Measurements from ENCODE around the gene RPL7A. TPM values are rescaled to one million over a fixed set of nuclear protein-coding genes. Genes with fewer than 3 reads are reported as not detected.
A peak's percentile ranks its signal among the peaks of the same experiment; 100 is the strongest.

Gene RPL7A
- total RNA-seq, 1 experiment from 2014 or later = 904 TPM

GRCh38 chr9:133335924-133336811 is 11.8 kb upstream of the RPL7A start, which contains the start of gene SURF6:
Gene SURF6 (minus strand): TSS chr9:133336188. CDS start chr9:133336132, 56 bp downstream.
- Mint-ChIP-seq H3K27ac (ENCODE audit: unreplicated experiment) (peak within 1 kb of the TSS; percentile 80), H3K4me1 (ENCODE audit: low read depth, unreplicated experiment) (peaks cover 13% of the 10 kb centered on the region), H3K9me3 (ENCODE audit: low read depth, unreplicated experiment) (no peaks in the 10 kb centered on the region), H3K36me3 (ENCODE audit: insufficient read depth, unreplicated experiment) (peaks cover 45% of the 10 kb centered on the region), H3K27me3 (ENCODE audit: unreplicated experiment) (no peaks in the 10 kb centered on the region), H3K4me3 (ENCODE audit: low read depth, unreplicated experiment) (peak within 1 kb of the TSS; percentile 90)
- CTCF ChIA-PET = interaction anchor here (0.6 to 0.7 kb wide), 2 partner anchors 67 to 124 kb away, joined by 3 to 4 read pairs; partner anchors contain the start of gene CACFD1
- peak; percentile 89 for DNase-seq
- no TSS peak for BruUV-seq (replicated peaks)
- intact Hi-C loops (cut with micrococcal nuclease; ENCODE audit: unreplicated experiment) = no loop called here
- TF ChIP-seq CTCF (IDR thresholded peaks at IDR 0.05; ENCODE audit: unreplicated experiment) = no peak

GRCh38 chr9:133339641-133340040 is 8.4 kb upstream of the RPL7A start:
- Mint-ChIP-seq H3K4me1 (ENCODE audit: low read depth, unreplicated experiment) (peaks cover 2% of the 10 kb centered on the region), H3K36me3 (ENCODE audit: insufficient read depth, unreplicated experiment) (peaks cover 32% of the 10 kb centered on the region), H3K4me3 (ENCODE audit: low read depth, unreplicated experiment) (no peak overlapping the region), H3K27me3 (ENCODE audit: unreplicated experiment) (no peaks in the 10 kb centered on the region), H3K9me3 (ENCODE audit: low read depth, unreplicated experiment) (no peaks in the 10 kb centered on the region), H3K27ac (ENCODE audit: unreplicated experiment) (no peak overlapping the region)
- DNase-seq = no peak
- CTCF ChIA-PET = no interaction called here
- intact Hi-C loops (cut with micrococcal nuclease; ENCODE audit: unreplicated experiment) = loop anchor here (10.0 kb wide), 1 partner anchor 65 kb away; no protein-coding TSS in a partner anchor
- no peak for TF ChIP-seq CTCF (IDR thresholded peaks at IDR 0.05; ENCODE audit: unreplicated experiment)
- BruUV-seq (replicated peaks) = no TSS peak

GRCh38 chr9:133340256-133340655 is 7.8 kb upstream of the RPL7A start:
- Mint-ChIP-seq H3K36me3 (ENCODE audit: insufficient read depth, unreplicated experiment) (peaks cover 27% of the 10 kb centered on the region), H3K27me3 (ENCODE audit: unreplicated experiment) (no peaks in the 10 kb centered on the region), H3K4me1 (ENCODE audit: low read depth, unreplicated experiment) (no peaks in the 10 kb centered on the region), H3K9me3 (ENCODE audit: low read depth, unreplicated experiment) (no peaks in the 10 kb centered on the region), H3K27ac (ENCODE audit: unreplicated experiment) (no peak overlapping the region), H3K4me3 (ENCODE audit: low read depth, unreplicated experiment) (no peak overlapping the region)
- intact Hi-C loops (cut with micrococcal nuclease; ENCODE audit: unreplicated experiment) = loop anchor here (10.0 kb wide), 1 partner anchor 65 kb away; no protein-coding TSS in a partner anchor
- no TSS peak for BruUV-seq (replicated peaks)
- no peak for TF ChIP-seq CTCF (IDR thresholded peaks at IDR 0.05; ENCODE audit: unreplicated experiment)
- no peak for DNase-seq
- CTCF ChIA-PET = no interaction called here

GRCh38 chr9:133340916-133341315 is 7.1 kb upstream of the RPL7A start:
- TF ChIP-seq CTCF (IDR thresholded peaks at IDR 0.05; ENCODE audit: unreplicated experiment) = no peak
- Mint-ChIP-seq H3K36me3 (ENCODE audit: insufficient read depth, unreplicated experiment) (peaks cover 20% of the 10 kb centered on the region), H3K4me1 (ENCODE audit: low read depth, unreplicated experiment) (no peaks in the 10 kb centered on the region), H3K27me3 (ENCODE audit: unreplicated experiment) (no peaks in the 10 kb centered on the region), H3K27ac (ENCODE audit: unreplicated experiment) (no peak overlapping the region), H3K4me3 (ENCODE audit: low read depth, unreplicated experiment) (no peak overlapping the region), H3K9me3 (ENCODE audit: low read depth, unreplicated experiment) (no peaks in the 10 kb centered on the region)
- no TSS peak for BruUV-seq (replicated peaks)
- CTCF ChIA-PET = no interaction called here
- intact Hi-C loops (cut with micrococcal nuclease; ENCODE audit: unreplicated experiment) = loop anchor here (10.0 kb wide), 1 partner anchor 64 kb away; no protein-coding TSS in a partner anchor
- DNase-seq = no peak

Measured in Calu3 (cell line).